ENCODE data around the gene C7orf25.

Gene C7orf25

DNA sequence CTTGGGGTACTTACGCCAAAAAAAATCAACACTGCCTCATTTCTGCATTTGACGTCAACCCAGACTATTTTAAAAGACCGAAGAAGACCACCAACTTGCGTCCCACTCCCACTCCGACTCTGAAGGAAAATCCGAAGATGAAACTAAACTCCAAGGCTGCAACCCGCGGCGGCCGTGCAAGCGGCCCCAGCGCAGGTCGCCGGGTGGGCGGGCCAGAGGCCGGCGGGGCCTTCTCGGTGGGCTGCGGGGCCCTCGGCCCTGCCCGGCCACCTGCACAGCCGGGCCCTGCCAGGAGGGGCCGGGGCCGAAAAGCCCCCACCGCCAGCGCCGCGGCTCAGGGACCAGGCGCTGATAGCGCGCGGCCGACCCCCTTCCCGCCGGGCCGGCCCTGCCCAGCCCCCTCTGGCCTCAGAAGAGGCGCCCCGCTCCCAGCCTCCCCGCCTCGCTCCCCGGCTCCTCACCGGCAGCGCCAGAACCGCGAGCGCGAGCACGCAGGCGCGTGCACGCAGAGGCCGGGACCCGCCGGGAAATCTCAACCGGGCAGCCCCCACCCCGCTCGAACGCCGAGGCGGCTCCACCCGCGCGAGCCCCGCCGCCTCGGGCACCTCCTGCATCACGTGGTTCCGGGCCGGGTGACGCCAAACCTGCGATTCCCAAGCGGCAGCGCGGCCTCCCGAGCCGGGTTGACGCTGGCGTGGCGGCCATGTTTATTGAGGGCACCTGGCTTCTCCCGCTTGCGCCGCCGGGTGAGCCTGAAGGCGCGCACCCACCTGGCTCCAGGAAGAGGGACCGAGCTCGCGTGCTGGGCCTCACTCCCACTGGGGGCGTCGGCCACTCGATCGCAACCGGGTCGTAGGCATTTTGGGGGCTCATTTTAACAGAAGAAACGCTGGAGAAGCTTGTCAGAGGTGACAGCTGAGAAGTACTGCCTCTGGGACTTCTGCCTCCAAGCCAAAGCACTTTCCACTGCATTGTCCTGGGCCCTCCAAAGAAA, at the start of gene C7orf25:
Gene C7orf25, minus strand, starts transcription at position 617 of the 994 bp plus-strand sequence. CDS start 1,170 bp downstream, outside the sequence.
- DNase-seq (ENCODE audit: low read depth in 3 of 3, low spot score in 1 of 3), result peak; percentile 86 to 91 (median 90)

DNA sequence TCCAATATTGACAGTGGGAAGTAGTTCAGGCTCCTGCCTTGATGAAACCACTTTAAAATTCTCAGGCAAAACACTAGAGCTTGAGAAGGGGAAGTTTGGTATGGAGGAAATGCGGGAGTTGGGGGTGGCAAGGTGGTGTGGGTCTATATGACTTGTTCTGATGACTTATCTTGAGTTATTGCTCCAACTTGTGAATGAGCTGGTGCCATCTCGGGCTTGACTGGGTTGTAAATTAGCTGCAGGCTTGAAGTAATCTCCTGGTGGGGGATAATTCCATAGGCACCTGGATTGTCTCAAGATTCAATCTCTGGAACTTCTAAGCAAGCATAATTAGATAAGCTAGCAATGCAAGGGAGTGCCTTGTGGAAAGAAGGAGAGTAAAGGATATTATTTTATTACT, 49.3 kb upstream of the C7orf25 start:
- DNase-seq (ENCODE audit: low read depth in 3 of 3, low spot score in 1 of 3), result no peak

GRCh38 chr7:42960762-42961161, 48.9 kb upstream of the C7orf25 start:
- DNase-seq (ENCODE audit: low read depth in 3 of 3, low spot score in 1 of 3), result no peak

DNA sequence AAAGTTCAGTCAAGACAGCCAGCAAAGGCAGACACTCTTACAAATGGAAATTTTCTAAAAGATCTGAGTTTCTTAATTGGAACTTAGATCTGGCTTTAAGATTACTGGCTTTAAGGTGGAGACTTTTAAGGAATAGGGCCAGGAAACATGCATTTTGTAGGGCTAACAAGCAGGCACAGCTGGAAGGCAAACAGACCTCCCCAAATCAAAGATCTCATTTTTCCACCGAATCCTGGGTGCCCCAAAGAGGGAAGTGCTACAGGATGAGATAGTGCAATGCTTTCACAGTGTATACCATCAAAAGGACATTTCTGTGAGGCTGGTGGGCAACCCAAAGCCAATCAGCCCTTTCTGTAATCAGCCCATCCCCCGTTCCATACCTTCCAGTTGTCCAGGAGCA, 47.7 kb upstream of the C7orf25 start:
- DNase-seq (ENCODE audit: low read depth in 3 of 3, low spot score in 1 of 3), result no peak

DNA sequence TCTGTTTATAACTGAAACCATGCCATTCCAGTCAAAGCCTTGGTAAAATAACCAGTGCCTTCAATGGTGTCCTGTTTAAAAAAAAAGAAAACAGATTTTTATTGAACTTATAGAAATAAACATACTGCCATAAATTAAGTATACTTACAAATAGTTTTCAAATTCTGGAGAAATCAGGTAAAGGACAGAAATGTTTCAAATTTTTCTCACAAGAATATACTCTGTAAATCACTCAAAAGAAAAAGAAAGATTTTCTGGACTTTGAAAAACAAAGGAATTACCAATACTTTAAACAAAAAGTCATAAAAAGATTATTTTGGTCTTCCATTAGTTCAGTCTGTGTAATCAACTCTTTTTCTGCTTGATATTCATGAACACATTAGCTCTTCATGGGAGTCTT, 44.2 kb upstream of the C7orf25 start:
- DNase-seq (ENCODE audit: low read depth in 3 of 3, low spot score in 1 of 3), result no peak

GRCh38 chr7:42953994-42954393, 42.1 kb upstream of the C7orf25 start:
- no peak for DNase-seq (ENCODE audit: low read depth in 3 of 3, low spot score in 1 of 3)

- DNase-seq (ENCODE audit: low read depth in 3 of 3, low spot score in 1 of 3), result no peak
These were observed 40.5 kb upstream of the C7orf25 start for GRCh38 chr7:42952328-42952727.

- DNase-seq (ENCODE audit: low read depth in 3 of 3, low spot score in 1 of 3), result no peak
These were observed 38.5 kb upstream of the C7orf25 start for GRCh38 chr7:42950417-42950816.

- DNase-seq (ENCODE audit: low read depth in 3 of 3, low spot score in 1 of 3), result no peak
These were observed 35.7 kb upstream of the C7orf25 start for GRCh38 chr7:42947521-42947920.

DNA sequence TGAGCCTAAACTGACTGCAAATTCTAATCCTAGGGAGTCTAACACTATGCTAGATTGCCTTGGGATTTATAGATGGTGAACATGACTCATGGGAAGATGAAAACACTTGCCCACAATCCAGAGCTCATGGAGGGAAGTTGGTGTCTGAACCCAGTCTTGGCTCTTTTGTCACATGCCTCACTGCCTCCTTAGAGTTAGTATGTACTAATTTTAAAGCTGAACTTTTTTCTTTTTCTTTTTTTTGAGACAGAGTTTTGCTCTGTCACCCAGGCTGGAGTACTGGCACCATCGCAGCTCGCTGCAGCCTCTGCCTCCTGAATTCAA, 34.7 kb upstream of the C7orf25 start:
- DNase-seq (ENCODE audit: low read depth in 3 of 3, low spot score in 1 of 3), result no peak

DNA sequence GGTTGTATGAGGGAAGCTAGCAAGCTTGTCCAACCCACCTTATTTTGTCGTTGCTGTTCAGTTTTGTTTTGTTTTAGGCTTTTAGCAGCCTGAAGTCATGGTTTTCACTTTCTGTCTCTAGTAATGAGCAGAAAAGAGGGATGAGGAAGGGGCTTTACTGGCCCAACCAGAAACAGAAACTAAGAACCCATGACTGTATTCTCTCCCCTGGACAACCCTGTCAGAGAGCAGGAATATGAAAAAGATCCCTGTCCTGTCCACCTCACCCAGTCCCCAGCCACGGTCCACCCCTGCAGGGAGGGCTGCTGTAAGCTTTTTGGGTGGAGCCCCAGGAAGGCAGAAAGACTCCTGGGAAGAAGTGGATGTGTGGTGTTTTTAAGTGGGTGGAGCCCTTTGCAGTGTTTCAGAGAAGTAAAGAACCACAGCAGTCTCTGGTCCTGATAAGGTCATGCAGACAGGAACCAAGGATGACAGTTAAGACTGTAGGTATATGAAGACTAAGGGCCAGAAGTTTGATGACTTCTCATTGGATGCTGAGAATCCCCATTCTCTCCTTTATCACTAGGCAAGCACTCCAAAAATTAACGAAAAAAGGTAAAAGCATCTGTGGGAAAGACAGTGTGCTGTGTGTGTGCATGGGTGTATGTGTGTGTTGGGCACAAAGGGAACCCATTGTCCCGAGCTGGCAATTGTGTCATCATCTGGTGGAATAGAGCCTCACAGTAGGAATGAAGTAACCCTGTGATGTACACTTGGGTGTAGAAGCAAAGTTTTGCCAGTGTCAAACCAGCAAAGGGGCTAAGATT, 34.2 kb upstream of the C7orf25 start:
- DNase-seq (ENCODE audit: low read depth in 3 of 3, low spot score in 1 of 3), result no peak

DNA sequence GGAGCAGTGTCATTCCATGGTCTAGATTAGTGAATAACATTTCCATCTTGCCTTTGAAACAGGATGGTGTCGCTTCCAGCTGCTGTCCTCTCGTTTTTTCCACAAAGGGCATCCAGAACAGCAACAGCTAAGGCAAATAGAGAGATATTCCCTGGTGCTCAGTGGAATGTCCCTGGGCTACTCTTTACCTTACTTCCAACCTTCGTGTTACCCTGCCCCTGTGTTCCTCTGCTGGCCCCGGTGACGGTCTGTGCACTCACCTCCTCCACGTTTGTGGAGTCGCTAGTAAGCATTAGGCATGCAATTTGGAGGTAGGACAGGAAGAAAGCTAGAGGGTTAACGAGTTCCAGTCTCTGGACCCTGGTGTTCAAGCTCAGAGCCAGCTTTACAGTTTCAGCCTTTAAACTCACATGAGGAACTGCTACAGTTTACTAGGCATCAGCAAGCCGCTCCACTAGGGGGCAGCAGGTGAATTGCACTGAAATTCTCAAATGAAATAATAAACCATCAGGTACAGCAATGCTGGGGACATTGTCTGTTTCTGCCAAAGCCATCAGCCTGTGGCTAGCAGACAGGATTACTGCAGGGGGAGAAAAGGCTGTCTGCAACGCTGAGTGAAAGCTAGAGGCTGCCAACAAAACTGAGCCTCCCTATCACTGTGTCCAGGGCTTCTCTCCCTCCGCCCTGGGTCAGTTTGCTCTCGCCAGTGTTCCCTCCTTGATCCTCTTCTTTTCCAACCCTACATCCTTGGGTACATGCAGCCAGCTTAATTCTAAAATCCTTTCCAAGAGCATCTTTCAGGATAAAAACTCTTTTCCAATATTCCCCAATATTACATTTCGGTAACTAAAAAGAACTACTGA, 29.3 kb upstream of the C7orf25 start:
- DNase-seq (ENCODE audit: low read depth in 3 of 3, low spot score in 1 of 3), result peak; percentile 36 to 66 (median 46)

DNA sequence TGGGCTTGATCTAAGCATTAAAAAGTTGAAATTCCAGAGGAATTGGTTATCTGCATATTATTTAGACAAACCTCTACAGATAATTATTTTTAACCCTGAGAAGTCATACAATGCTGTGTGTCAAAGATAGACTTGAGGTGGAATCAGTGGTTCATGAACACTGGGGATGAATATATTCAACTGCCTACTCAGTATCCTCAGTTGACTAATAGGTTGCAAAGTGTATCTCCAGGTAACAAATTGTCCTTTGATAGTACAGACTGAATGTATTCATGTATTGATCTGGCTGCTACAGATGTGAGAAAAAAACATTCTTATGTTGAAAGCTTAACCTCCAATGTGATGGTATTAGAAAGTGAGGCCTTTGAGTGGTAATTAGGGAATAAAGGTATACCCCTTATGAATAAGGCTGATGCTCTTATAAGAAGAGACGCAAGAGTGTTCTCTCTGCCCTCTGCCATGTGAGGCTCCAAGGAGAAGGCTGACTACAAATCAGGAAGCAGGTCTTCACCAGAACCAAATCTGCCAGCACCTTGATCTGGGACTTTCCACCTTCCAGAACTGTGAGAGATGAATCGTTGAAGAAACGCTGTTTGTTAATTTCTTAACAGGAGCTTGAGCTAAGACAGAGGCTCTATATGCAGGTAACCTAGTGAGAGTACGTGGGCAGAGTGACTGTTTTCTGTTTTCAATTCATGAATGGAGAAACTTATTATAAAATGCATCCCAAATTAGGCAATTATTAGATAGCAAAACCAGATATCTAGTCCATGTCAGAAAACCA, 27.8 kb upstream of the C7orf25 start:
- DNase-seq (ENCODE audit: low read depth in 3 of 3, low spot score in 1 of 3), result no peak

DNA sequence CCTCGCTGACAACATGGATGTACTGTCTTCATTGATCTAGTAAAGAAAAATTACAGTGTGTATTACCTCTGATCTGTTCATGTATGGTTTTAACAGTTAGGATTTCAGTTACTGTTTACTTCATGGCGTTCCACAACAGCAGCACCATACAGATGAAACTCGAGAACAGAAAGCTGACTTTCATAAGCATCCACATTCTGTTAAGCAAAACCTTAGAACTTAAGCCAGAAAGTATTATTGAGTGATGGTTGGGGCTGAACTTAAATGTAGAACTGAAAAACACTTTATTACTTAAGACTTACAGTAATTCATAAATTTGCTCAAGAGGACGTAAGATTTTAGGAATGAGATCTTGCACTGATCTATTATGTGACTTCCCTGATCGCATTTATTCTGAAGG, 24.0 kb upstream of the C7orf25 start:
- no peak for DNase-seq (ENCODE audit: low read depth in 3 of 3, low spot score in 1 of 3)

DNA sequence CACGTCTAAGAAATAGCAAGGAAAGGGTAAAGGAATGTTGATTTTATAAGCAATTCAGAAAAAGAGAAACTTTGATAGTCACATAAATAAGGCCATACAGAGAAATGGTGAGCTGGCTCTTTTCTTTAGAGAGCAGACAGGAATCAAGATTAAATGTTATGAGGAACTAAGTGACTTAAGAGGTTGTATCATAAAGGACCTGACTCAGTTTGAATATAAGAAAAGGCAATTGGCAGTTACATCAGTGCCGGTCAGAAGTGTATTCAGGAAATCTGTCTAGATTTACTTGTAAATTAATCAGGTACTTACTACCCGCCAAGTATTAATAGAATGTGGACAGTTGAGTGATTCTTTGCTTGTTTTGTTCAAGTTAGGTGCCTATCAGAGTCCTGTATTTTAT, 22.4 kb upstream of the C7orf25 start:
- no peak for DNase-seq (ENCODE audit: low read depth in 3 of 3, low spot score in 1 of 3)

GRCh38 chr7:42932811-42933591, 21.1 kb upstream of the C7orf25 start:
- DNase-seq (ENCODE audit: low read depth in 3 of 3, low spot score in 1 of 3), result no peak

- peak; percentile 78 to 89 (median 87) for DNase-seq (ENCODE audit: low read depth in 3 of 3, low spot score in 1 of 3)
These were observed 20.2 kb upstream of the C7orf25 start, which contains the start of the genes MRPL32 and PSMA2 for GRCh38 chr7:42931834-42932651. MRPL32 (plus strand) TSS chr7:42932376; CDS start chr7:42932387, 11 bp downstream. PSMA2 (minus strand) TSS chr7:42932174; CDS start chr7:42932158, 16 bp downstream.

- no peak for DNase-seq (ENCODE audit: low read depth in 3 of 3, low spot score in 1 of 3)
These were observed 19.6 kb upstream of the C7orf25 start for GRCh38 chr7:42931447-42931833.

DNA sequence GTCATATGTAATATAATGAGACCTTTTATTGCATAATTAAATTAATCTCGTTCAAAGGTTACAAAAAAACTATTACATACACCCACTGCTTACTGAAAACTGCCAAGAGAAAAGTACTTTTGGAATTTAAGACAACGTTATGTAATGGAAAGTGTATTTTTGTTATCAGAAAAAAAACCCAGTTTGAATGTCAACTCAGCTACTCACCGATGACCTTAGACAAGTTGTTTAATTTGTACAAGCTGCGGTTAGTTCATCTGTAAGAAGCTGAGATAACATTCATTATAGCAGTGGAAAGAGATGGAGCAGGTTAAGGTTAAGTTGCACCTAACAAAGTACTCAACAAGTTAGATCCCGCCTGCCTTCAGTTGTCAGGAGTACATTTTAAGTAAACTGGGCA, 19.0 kb upstream of the C7orf25 start:
- DNase-seq (ENCODE audit: low read depth in 3 of 3, low spot score in 1 of 3), result no peak
